DOHH2 (cell line): ENCODE data around the gene SUPT3H.

Experiments
- H3F3A ChIP-seq: fragments of 200-600 bp; sonication (generic), shearing (Covaris generic); 2 replicates; pipeline ENCODE4 v1.6.0; 2016; ENCODE audit warnings: antibody characterized with exemption, mild to moderate bottlenecking; ENCODE audit not compliant: control insufficient read depth, insufficient read depth
- H3K27ac ChIP-seq: fragments of 200-600 bp; sonication (generic); 2 replicates; pipeline ENCODE4 v1.5.1; 2014; ENCODE audit warnings: low read depth, mild to moderate bottlenecking, low read length, moderate library complexity
- H3K27me3 ChIP-seq: fragments of 200-600 bp; sonication (generic); 2 replicates; pipeline ENCODE4 v1.6.1; 2014; ENCODE audit warnings: mild to moderate bottlenecking, low read length, mixed read lengths; ENCODE audit not compliant: control insufficient read depth
- H3K36me3 ChIP-seq: fragments of 200-600 bp; sonication (generic); 2 replicates; pipeline ENCODE4 v1.6.1; 2014; ENCODE audit warnings: mild to moderate bottlenecking, low read length, moderate library complexity, mixed read lengths; ENCODE audit not compliant: control insufficient read depth
- H3K4me1 ChIP-seq: fragments of 200-600 bp; sonication (generic); 2 replicates; pipeline ENCODE4 v1.6.1; 2014; ENCODE audit warnings: mild to moderate bottlenecking, low read length, mixed read lengths; ENCODE audit not compliant: control insufficient read depth
- H3K4me2 ChIP-seq: fragments of 200-600 bp; sonication (generic); 2 replicates; pipeline ENCODE4 v1.6.0; 2014; ENCODE audit warnings: mild to moderate bottlenecking, low read length, moderate library complexity
- H3K4me3 ChIP-seq: fragments of 200-600 bp; sonication (generic); 2 replicates; pipeline ENCODE4 v1.5.1; 2014; ENCODE audit warnings: mild to moderate bottlenecking, low read length, mixed read lengths
- H3K79me2 ChIP-seq: fragments of 200-600 bp; sonication (generic); 2 replicates; pipeline ENCODE4 v1.6.1; 2014; ENCODE audit warnings: mild to moderate bottlenecking, low read length, mixed read lengths; ENCODE audit not compliant: control insufficient read depth
- H3K9me2 ChIP-seq: fragments of 200-600 bp; sonication (generic); replicated peaks from 2 replicates; pipeline ENCODE4 v1.6.1; 2014; ENCODE audit warnings: mild to moderate bottlenecking, low read length, mixed read lengths; ENCODE audit not compliant: control insufficient read depth
- H3K9me3 ChIP-seq: fragments of 200-600 bp; sonication (generic); 2 replicates; pipeline ENCODE4 v1.6.1; 2014; ENCODE audit warnings: antibody characterized with exemption, low read length, mixed read lengths; ENCODE audit not compliant: control insufficient read depth, insufficient read depth
- H4K20me1 ChIP-seq: fragments of 200-600 bp; sonication (generic); 2 replicates; pipeline ENCODE4 v1.6.0; 2014; ENCODE audit warnings: low read depth, mild to moderate bottlenecking, antibody characterized with exemption, low read length, moderate library complexity; ENCODE audit not compliant: control insufficient read depth, insufficient read depth
- EZH2phosphoT487 ChIP-seq: fragments of 200-600 bp; sonication (generic); IDR thresholded peaks from 2 replicates; pipeline ENCODE4 v1.6.1; 2017; ENCODE audit warnings: borderline replicate concordance, mild to moderate bottlenecking, antibody characterized with exemption, low read length, moderate library complexity, mixed read lengths
- TF ChIP-seq, protein P1 (sequence below): fragments of 200-600 bp; sonication (generic); IDR thresholded peaks from one replicate; pipeline ENCODE4 v1.5.1; 2014; ENCODE audit warnings: antibody characterized with exemption, mild to moderate bottlenecking, low read depth, low read length; ENCODE audit not compliant: poor library complexity, severe bottlenecking

SUPT3H gene

DNA sequence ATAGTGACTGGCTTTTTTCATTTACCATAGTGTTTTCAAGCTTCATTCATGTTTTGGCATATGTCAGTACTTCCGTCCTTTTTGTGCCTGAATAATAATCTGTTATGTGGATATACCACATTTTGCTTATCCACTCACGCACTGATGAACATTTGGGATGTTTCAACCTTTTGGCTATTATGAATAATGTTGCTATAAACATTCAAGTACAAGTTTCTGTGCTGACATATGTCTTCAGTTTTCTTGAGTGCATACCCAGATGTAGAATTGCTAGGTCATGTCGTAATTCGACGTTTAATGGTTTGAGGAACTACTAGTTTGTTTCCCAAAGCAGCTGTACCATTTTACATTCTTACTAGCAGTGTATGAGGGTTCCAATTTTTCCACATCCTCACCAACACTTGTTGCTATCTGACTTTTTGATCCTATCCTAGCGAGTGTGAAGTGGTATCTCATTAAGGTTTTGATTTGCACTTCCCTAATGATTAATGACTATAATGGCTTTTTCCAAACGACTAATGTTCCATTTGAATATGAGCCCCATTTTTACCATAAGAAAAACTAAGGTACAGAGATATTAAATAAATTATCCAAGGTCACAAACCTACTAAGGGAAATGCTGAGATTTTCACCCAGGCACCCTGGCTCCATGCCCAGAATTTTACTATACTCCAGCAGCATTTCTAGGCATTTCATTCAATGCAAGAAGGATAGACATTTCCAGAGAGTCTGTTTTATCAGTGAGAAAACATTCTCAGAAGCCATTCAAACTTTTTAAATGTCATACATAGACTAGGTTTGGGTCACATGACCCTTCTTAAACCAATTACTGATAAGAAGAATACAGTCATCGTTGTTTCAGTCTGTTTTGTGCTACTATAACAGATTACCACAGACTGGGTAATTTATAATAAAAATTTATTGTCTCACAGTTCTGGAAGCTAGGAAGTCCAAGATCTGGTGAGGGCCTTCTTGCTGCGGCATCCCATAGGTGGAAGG is 120.7 kb downstream of the SUPT3H start:
- no peaks in the 10 kb centered on the region for H3K9me2 ChIP-seq
- H3K4me3 ChIP-seq, result no peak overlapping the region
- TF ChIP-seq, protein P1, sequence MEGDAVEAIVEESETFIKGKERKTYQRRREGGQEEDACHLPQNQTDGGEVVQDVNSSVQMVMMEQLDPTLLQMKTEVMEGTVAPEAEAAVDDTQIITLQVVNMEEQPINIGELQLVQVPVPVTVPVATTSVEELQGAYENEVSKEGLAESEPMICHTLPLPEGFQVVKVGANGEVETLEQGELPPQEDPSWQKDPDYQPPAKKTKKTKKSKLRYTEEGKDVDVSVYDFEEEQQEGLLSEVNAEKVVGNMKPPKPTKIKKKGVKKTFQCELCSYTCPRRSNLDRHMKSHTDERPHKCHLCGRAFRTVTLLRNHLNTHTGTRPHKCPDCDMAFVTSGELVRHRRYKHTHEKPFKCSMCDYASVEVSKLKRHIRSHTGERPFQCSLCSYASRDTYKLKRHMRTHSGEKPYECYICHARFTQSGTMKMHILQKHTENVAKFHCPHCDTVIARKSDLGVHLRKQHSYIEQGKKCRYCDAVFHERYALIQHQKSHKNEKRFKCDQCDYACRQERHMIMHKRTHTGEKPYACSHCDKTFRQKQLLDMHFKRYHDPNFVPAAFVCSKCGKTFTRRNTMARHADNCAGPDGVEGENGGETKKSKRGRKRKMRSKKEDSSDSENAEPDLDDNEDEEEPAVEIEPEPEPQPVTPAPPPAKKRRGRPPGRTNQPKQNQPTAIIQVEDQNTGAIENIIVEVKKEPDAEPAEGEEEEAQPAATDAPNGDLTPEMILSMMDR, result no peak
- TF ChIP-seq EZH2phosphoT487, result no peak
- H3K27me3 ChIP-seq, result no peaks in the 10 kb centered on the region
- H3F3A ChIP-seq, result no peaks in the 10 kb centered on the region
- no peaks in the 10 kb centered on the region for H3K36me3 ChIP-seq
- H3K4me1 ChIP-seq, result no peaks in the 10 kb centered on the region
- no peaks in the 10 kb centered on the region for H3K9me3 ChIP-seq
- no peak overlapping the region for H3K27ac ChIP-seq
- H3K4me2 ChIP-seq, result no peak overlapping the region
- no peaks in the 10 kb centered on the region for H3K79me2 ChIP-seq
- H4K20me1 ChIP-seq, result no peaks in the 10 kb centered on the region

DNA sequence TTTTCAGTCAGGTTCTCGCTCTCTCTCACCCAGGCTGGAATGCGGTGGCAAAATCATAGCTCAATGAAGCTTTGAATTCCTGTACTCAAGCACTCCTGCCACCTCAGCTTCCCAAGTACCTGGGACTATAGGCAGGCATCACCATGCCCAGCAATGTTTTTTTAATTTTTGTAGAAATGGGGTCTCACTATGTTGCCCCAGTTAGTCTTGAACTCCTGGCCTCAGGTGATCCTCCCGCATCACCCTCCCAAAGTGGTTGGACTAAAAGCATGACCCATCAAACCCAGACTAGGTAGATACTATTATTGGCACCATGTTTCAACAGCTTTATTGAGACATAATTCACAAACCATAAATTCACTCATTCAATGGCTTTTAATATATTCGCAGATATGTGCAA is 122.3 kb downstream of the SUPT3H start:
- no peaks in the 10 kb centered on the region for H3K4me1 ChIP-seq
- no peaks in the 10 kb centered on the region for H4K20me1 ChIP-seq
- H3K27ac ChIP-seq, result no peak overlapping the region

DNA sequence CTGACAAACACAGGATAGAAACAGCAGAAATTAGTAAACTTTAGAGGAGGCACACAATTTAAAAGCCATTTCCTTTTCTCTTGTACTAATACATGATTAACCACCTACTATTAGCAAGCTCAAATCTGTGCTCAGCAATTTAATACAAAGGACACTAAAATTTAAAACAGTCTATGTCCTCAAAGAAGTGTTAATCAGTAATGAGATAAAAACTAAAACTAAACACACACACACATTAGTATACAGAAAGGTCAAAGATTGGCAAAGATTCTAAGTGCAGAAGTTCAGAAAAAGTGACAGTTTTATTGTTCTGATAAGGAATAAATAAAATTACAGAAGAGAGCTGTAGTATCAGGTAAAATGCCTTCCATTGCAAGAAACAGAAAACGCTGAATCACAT is 123.5 kb downstream of the SUPT3H start:
- Histone ChIP-seq H3K27ac (no peak overlapping the region), H3K36me3 (no peaks in the 10 kb centered on the region), H3K4me3 (no peak overlapping the region), H3K4me2 (no peak overlapping the region), H3K9me3 (no peaks in the 10 kb centered on the region), H3K9me2 (no peaks in the 10 kb centered on the region), H4K20me1 (no peaks in the 10 kb centered on the region), H3K79me2 (no peaks in the 10 kb centered on the region), H3F3A (no peaks in the 10 kb centered on the region), H3K4me1 (no peaks in the 10 kb centered on the region), H3K27me3 (no peaks in the 10 kb centered on the region)
- no peak for TF ChIP-seq EZH2phosphoT487
- TF ChIP-seq, protein P1, result no peak

More for the DNA sequence above, 122.3 kb downstream of the SUPT3H start:
- H3K36me3 ChIP-seq, result no peaks in the 10 kb centered on the region
- H3K79me2 ChIP-seq, result no peaks in the 10 kb centered on the region
- H3F3A ChIP-seq, result no peaks in the 10 kb centered on the region
- no peaks in the 10 kb centered on the region for H3K9me3 ChIP-seq
- TF ChIP-seq, protein P1, result no peak
- no peak for TF ChIP-seq EZH2phosphoT487
- H3K4me2 ChIP-seq, result no peak overlapping the region
- no peaks in the 10 kb centered on the region for H3K9me2 ChIP-seq
- no peak overlapping the region for H3K4me3 ChIP-seq
- H3K27me3 ChIP-seq, result no peaks in the 10 kb centered on the region
